NCI-H524 (cell line): ENCODE results near the gene TCEANC.
A peak's percentile ranks its signal among the peaks of the same experiment; 100 is the strongest.
"Not testable (repeated sequence)": the region's sequence is repeated elsewhere in the genome, so short reads cannot be mapped to it uniquely, and the experiment has no call there.

Source experiments
- DNase-seq, 2 experiments: peaks; one replicate each; lab custom pipeline; 2025; lab: John Stamatoyannopoulos, UW

TCEANC gene

GRCh38 chrX:13652850-13653693 lies at the start of gene TCEANC:
Gene TCEANC (plus strand): TSS chrX:13653141. CDS start chrX:13662509, 9,368 bp downstream.
- DNase-seq, result peak; percentile 93 to 99

GRCh38 chrX:13605611-13606010 lies 47.3 kb upstream of the TCEANC start:
- no peak for DNase-seq

GRCh38 chrX:13607331-13607995 lies 45.5 kb upstream of the TCEANC start:
- DNase-seq, result no peak

GRCh38 chrX:13607996-13608365 lies 45.0 kb upstream of the TCEANC start:
- DNase-seq, result no peak

GRCh38 chrX:13614154-13614553 lies 38.8 kb upstream of the TCEANC start:
- DNase-seq, result no peak

- no peak for DNase-seq
These were observed 32.7 kb upstream of the TCEANC start for GRCh38 chrX:13620207-13620606.

- no peak for DNase-seq
These were observed 30.5 kb upstream of the TCEANC start for GRCh38 chrX:13622401-13622964.

GRCh38 chrX:13627306-13627705 lies 25.6 kb upstream of the TCEANC start:
- no peak for DNase-seq

- not testable (repeated sequence) for DNase-seq
These were observed 15.7 kb upstream of the TCEANC start for GRCh38 chrX:13637224-13637623.

- no peak for DNase-seq
These were observed 14.9 kb upstream of the TCEANC start for GRCh38 chrX:13638021-13638420.

- DNase-seq, result no peak
These were observed 14.1 kb upstream of the TCEANC start for GRCh38 chrX:13638826-13639225.

GRCh38 chrX:13641684-13642083 lies 11.3 kb upstream of the TCEANC start:
- not testable (repeated sequence) for DNase-seq

- DNase-seq, result no peak
These were observed 7.3 kb upstream of the TCEANC start for GRCh38 chrX:13645464-13646153.

GRCh38 chrX:13646154-13646549 lies 6.8 kb upstream of the TCEANC start:
- DNase-seq, result peak; percentile 67 to 74

- peak in 1 of 2 experiments; percentile 8 for DNase-seq
These were observed 5.2 kb upstream of the TCEANC start for GRCh38 chrX:13647709-13648212.

GRCh38 chrX:13648336-13648735 lies 4.6 kb upstream of the TCEANC start:
- not testable (repeated sequence) for DNase-seq

GRCh38 chrX:13649838-13650237 lies 3.1 kb upstream of the TCEANC start:
- no peak for DNase-seq

- DNase-seq, result no peak
These were observed 2.6 kb upstream of the TCEANC start for GRCh38 chrX:13650318-13650717.

GRCh38 chrX:13651150-13651549 lies 1.8 kb upstream of the TCEANC start:
- DNase-seq, result no peak

- DNase-seq, result no peak
These were observed 601 bp upstream of the TCEANC start for GRCh38 chrX:13652287-13652793.

GRCh38 chrX:13654116-13654515 lies 1.2 kb downstream of the TCEANC start:
- DNase-seq, result no peak

GRCh38 chrX:13655674-13656073 lies 2.7 kb downstream of the TCEANC start:
- DNase-seq, result no peak
